GM18498 (cell line): Measurements from ENCODE around the gene DAPK3.
"Not testable (repeated sequence)": the region's sequence is repeated elsewhere in the genome, so short reads cannot be mapped to it uniquely, and the experiment has no call there.

ENCODE experiments used
- ATAC-seq: cut with Tn5 transposase; IDR thresholded peaks from one replicate; pipeline ENCODE4 v1.9.1; 2021; ENCODE audit warnings: mild to moderate bottlenecking, moderate library complexity; ENCODE audit not compliant: unreplicated experiment

DAPK3 gene

GRCh38 chr19:4005436-4005835 is 34.5 kb upstream of the DAPK3 start:
- not testable (repeated sequence) for ATAC-seq

- not testable (repeated sequence) for ATAC-seq
Measured at GRCh38 chr19:4000798-4001197, 29.9 kb upstream of the DAPK3 start.

GRCh38 chr19:3998667-3999412 is 27.9 kb upstream of the DAPK3 start:
- not testable (repeated sequence) for ATAC-seq

GRCh38 chr19:3995607-3996006 is 24.7 kb upstream of the DAPK3 start:
- no peak for ATAC-seq

GRCh38 chr19:3990815-3991117 is 19.9 kb upstream of the DAPK3 start:
- ATAC-seq, result no peak

- peak; percentile 36 for ATAC-seq
Measured at GRCh38 chr19:3987619-3988371, 16.9 kb upstream of the DAPK3 start.

- ATAC-seq, result no peak
Measured at GRCh38 chr19:3986260-3987041, 15.6 kb upstream of the DAPK3 start.

GRCh38 chr19:3985643-3986259 is 14.9 kb upstream of the DAPK3 start:
- ATAC-seq, result no peak

- ATAC-seq, result peak; percentile 59
Measured at GRCh38 chr19:3984908-3985642, 14.2 kb upstream of the DAPK3 start, which contains the start of gene EEF2. TSS of gene EEF2 (minus strand) at chr19:3985463. CDS start at chr19:3985380, 83 bp downstream.

GRCh38 chr19:3984584-3984907 is 13.6 kb upstream of the DAPK3 start:
- no peak for ATAC-seq

- no peak for ATAC-seq
Measured at GRCh38 chr19:3983936-3984583, 13.2 kb upstream of the DAPK3 start.

GRCh38 chr19:3983542-3983914 is 12.6 kb upstream of the DAPK3 start:
- no peak for ATAC-seq

GRCh38 chr19:3982701-3983541 is 12.0 kb upstream of the DAPK3 start:
- no peak for ATAC-seq

- no peak for ATAC-seq
Measured at GRCh38 chr19:3981736-3982681, 11.1 kb upstream of the DAPK3 start.

GRCh38 chr19:3981373-3981735 is 10.5 kb upstream of the DAPK3 start:
- no peak for ATAC-seq

- no peak for ATAC-seq
Measured at GRCh38 chr19:3980353-3981251, 9.7 kb upstream of the DAPK3 start.

GRCh38 chr19:3979674-3980352 is 8.9 kb upstream of the DAPK3 start:
- no peak for ATAC-seq
